ENCODE results near the gene PALLD. TPM values are rescaled to one million over a fixed set of nuclear protein-coding genes. Genes with fewer than 3 reads are reported as not detected.

PALLD gene
- polyA plus RNA-seq, 3 donors: 7.0 to 145 (median 22.7) TPM

GRCh38 chr4:168569931-168570276, 73.1 kb downstream of the PALLD start:
- WGBS, 3 donors: 32 to 80% (median 67%) methylated on average over 9 of the region's 9 CpGs
- no peak overlapping the region for H3K27ac ChIP-seq (ENCODE audit: low read depth, low read length)

- no peak overlapping the region for H3K27ac ChIP-seq (ENCODE audit: low read depth, low read length)
Observed at GRCh38 chr4:168570466-168570865, 73.6 kb downstream of the PALLD start.

- 90 to 92% (median 90%) methylated on average over 3 of the region's 3 CpGs for WGBS, 3 donors
- no peak overlapping the region for H3K27ac ChIP-seq (ENCODE audit: low read depth, low read length)
Observed at GRCh38 chr4:168572002-168572401, 75.2 kb downstream of the PALLD start.

- WGBS, 3 donors: 85 to 90% (median 89%) methylated on average over 3 of the region's 3 CpGs
- H3K27ac ChIP-seq (ENCODE audit: low read depth, low read length): no peak overlapping the region
Observed at GRCh38 chr4:168573870-168574269, 77.0 kb downstream of the PALLD start.

- WGBS, 3 donors: 88 to 90% (median 89%) methylated on average over 5 of the region's 5 CpGs
- H3K27ac ChIP-seq (ENCODE audit: low read depth, low read length): no peak overlapping the region
Observed at GRCh38 chr4:168574581-168575295, 77.9 kb downstream of the PALLD start.

- H3K27ac ChIP-seq (ENCODE audit: low read depth, low read length): no peak overlapping the region
- 90 to 100% (median 92%) methylated on average over 2 of the region's 2 CpGs for WGBS, 3 donors
Observed at GRCh38 chr4:168575473-168575872, 78.6 kb downstream of the PALLD start.

- H3K27ac ChIP-seq (ENCODE audit: low read depth, low read length): no peak overlapping the region
- WGBS, 3 donors: 61 to 82% (median 69%) methylated on average over 5 of the region's 5 CpGs
Observed at GRCh38 chr4:168577624-168578023, 80.8 kb downstream of the PALLD start.

- 94 to 96% (median 95%) methylated on average over 2 of the region's 2 CpGs for WGBS, 3 donors
- H3K27ac ChIP-seq (ENCODE audit: low read depth, low read length): no peak overlapping the region
Observed at GRCh38 chr4:168580228-168580627, 83.4 kb downstream of the PALLD start.

- H3K27ac ChIP-seq (ENCODE audit: low read depth, low read length): no peak overlapping the region
- 81 to 85% (median 83%) methylated on average over 2 of the region's 2 CpGs for WGBS, 3 donors
Observed at GRCh38 chr4:168584321-168584771, 87.5 kb downstream of the PALLD start.

- H3K27ac ChIP-seq (ENCODE audit: low read depth, low read length): no peak overlapping the region
- WGBS, 3 donors: 15 to 32% (median 23%) methylated on average over 9 of the region's 9 CpGs
Observed at GRCh38 chr4:168585168-168586091, 88.6 kb downstream of the PALLD start.

- 44 to 73% (median 72%) methylated on average over 5 of the region's 5 CpGs for WGBS, 3 donors
- H3K27ac ChIP-seq (ENCODE audit: low read depth, low read length): no peak overlapping the region
Observed at GRCh38 chr4:168586926-168587325, 90.1 kb downstream of the PALLD start.

GRCh38 chr4:168587411-168588125, 90.7 kb downstream of the PALLD start:
- 60 to 75% (median 64%) methylated on average over 11 of the region's 11 CpGs for WGBS, 3 donors
- H3K27ac ChIP-seq (ENCODE audit: low read depth, low read length): no peak overlapping the region

- 61 to 72% (median 72%) methylated on average over 8 of the region's 8 CpGs for WGBS, 3 donors
- H3K27ac ChIP-seq (ENCODE audit: low read depth, low read length): no peak overlapping the region
Observed at GRCh38 chr4:168588916-168589531, 92.2 kb downstream of the PALLD start.

GRCh38 chr4:168592676-168593075, 95.8 kb downstream of the PALLD start:
- H3K27ac ChIP-seq (ENCODE audit: low read depth, low read length): no peak overlapping the region
- 72 to 80% (median 73%) methylated on average over 1 of the region's 1 CpG for WGBS, 3 donors

- H3K27ac ChIP-seq (ENCODE audit: low read depth, low read length): no peak overlapping the region
- WGBS, 3 donors: 67 to 75% (median 74%) methylated on average over 4 of the region's 4 CpGs
Observed at GRCh38 chr4:168593399-168593798, 96.5 kb downstream of the PALLD start.

GRCh38 chr4:168594121-168594520, 97.3 kb downstream of the PALLD start:
- H3K27ac ChIP-seq (ENCODE audit: low read depth, low read length): no peak overlapping the region
- WGBS, 3 donors: 77 to 95% (median 83%) methylated on average over 5 of the region's 5 CpGs

GRCh38 chr4:168598191-168598590, 101.3 kb downstream of the PALLD start:
- WGBS, 3 donors: 71 to 88% (median 80%) methylated on average over 1 of the region's 1 CpG
- H3K27ac ChIP-seq (ENCODE audit: low read depth, low read length): no peak overlapping the region

- no peak overlapping the region for H3K27ac ChIP-seq (ENCODE audit: low read depth, low read length)
- 69 to 71% (median 70%) methylated on average over 5 of the region's 5 CpGs for WGBS, 3 donors
Observed at GRCh38 chr4:168600796-168601583, 104.1 kb downstream of the PALLD start.

Data from adipose tissue (tissue), 3 donors.